ENCODE measurements around the gene GAN.

- no peak for TF ChIP-seq POLR2A (IDR thresholded peaks at IDR 0.05)
- TF ChIP-seq, protein P1, sequence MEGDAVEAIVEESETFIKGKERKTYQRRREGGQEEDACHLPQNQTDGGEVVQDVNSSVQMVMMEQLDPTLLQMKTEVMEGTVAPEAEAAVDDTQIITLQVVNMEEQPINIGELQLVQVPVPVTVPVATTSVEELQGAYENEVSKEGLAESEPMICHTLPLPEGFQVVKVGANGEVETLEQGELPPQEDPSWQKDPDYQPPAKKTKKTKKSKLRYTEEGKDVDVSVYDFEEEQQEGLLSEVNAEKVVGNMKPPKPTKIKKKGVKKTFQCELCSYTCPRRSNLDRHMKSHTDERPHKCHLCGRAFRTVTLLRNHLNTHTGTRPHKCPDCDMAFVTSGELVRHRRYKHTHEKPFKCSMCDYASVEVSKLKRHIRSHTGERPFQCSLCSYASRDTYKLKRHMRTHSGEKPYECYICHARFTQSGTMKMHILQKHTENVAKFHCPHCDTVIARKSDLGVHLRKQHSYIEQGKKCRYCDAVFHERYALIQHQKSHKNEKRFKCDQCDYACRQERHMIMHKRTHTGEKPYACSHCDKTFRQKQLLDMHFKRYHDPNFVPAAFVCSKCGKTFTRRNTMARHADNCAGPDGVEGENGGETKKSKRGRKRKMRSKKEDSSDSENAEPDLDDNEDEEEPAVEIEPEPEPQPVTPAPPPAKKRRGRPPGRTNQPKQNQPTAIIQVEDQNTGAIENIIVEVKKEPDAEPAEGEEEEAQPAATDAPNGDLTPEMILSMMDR (IDR thresholded peaks at IDR 0.05) = no peak
Measured at GRCh38 chr16:81280393-81280792, 34.4 kb upstream of the GAN start.
